Right lobe of liver (tissue), 4 donors: ENCODE data around the gene ATOH7.

Experiments
- CTCF ChIP-seq, 4 donors: fragments of 200-600 bp in 3 of 4; fragments of 450-650 bp in 1 of 4; IDR thresholded peaks; one replicate each; pipeline versions ENCODE4 v1.5.1 to v1.8.0; 2016 to 2022; ENCODE audit warnings: antibody characterized with exemption in 4 of 4, mild to moderate bottlenecking in 2 of 4
- POLR2A ChIP-seq: fragments of 450-650 bp; IDR thresholded peaks from one replicate; pipeline ENCODE4 v1.6.1; 2017; ENCODE audit warnings: antibody characterized with exemption, mild to moderate bottlenecking
- donor health status: DM: no; HTN: no; CAD: no.
- donor health status: DM: no; HTN: no; CAD: no.
- donor health status: DM: no; HTN: yes; CAD: no.

- no peak for TF ChIP-seq POLR2A
- TF ChIP-seq CTCF (IDR thresholded peaks at IDR 0.05) = no peak
These were observed 1.1 kb upstream of the ATOH7 start for GRCh38 chr10:68233046-68233445.
